ENCODE measurements around the gene NRF1. TPM values are rescaled to one million over a fixed set of nuclear protein-coding genes. Genes with fewer than 3 reads are reported as not detected.

The NRF1 gene
- total RNA-seq, 3 donors from 2014 or later = 13.3 to 21.8 (median 17.4) TPM

DNA sequence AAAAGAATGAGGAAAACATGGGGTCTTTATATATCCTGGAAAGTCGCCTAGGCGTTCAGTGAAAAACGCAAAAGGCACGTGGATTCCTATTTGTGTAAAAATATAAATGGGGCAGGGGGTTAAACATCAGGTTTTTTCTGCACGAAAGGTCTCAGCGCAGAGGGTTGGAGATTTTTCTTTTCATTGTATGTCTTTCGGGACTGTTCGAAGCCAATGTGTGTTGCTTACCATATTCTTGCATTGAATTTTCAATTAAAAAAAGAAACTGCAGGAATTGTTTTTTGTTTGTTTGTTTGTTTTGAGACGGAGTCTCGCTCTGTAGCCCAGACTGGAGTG, 172.0 kb downstream of the NRF1 start:
- no peak for ATAC-seq
- peaks cover 65% of the 10 kb centered on the region for H3K4me1 ChIP-seq (ENCODE audit: low read depth)
- no peaks in the 10 kb centered on the region for H3K36me3 ChIP-seq (ENCODE audit: low read depth)
- no peak for DNase-seq
- TF ChIP-seq, protein P1, sequence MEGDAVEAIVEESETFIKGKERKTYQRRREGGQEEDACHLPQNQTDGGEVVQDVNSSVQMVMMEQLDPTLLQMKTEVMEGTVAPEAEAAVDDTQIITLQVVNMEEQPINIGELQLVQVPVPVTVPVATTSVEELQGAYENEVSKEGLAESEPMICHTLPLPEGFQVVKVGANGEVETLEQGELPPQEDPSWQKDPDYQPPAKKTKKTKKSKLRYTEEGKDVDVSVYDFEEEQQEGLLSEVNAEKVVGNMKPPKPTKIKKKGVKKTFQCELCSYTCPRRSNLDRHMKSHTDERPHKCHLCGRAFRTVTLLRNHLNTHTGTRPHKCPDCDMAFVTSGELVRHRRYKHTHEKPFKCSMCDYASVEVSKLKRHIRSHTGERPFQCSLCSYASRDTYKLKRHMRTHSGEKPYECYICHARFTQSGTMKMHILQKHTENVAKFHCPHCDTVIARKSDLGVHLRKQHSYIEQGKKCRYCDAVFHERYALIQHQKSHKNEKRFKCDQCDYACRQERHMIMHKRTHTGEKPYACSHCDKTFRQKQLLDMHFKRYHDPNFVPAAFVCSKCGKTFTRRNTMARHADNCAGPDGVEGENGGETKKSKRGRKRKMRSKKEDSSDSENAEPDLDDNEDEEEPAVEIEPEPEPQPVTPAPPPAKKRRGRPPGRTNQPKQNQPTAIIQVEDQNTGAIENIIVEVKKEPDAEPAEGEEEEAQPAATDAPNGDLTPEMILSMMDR (IDR thresholded peaks at IDR 0.05) = no peak
- intact Hi-C loops (cut with DNase I, micrococcal nuclease) = no loop called here
- H3K9me3 ChIP-seq = no peaks in the 10 kb centered on the region
- H3K4me3 ChIP-seq = no peak overlapping the region

- ATAC-seq (no peak), DNase-seq (no peak)
- H3K9me3 ChIP-seq = no peaks in the 10 kb centered on the region
- no peak overlapping the region for H3K4me3 ChIP-seq
- intact Hi-C loops (cut with DNase I, micrococcal nuclease) = no loop called here
- no peaks in the 10 kb centered on the region for H3K36me3 ChIP-seq (ENCODE audit: low read depth)
- TF ChIP-seq, protein P1 (IDR thresholded peaks at IDR 0.05) = no peak
- H3K4me1 ChIP-seq (ENCODE audit: low read depth) = peaks cover 56% of the 10 kb centered on the region
Observed at GRCh38 chr7:129784437-129784782, 172.9 kb downstream of the NRF1 start.

DNA sequence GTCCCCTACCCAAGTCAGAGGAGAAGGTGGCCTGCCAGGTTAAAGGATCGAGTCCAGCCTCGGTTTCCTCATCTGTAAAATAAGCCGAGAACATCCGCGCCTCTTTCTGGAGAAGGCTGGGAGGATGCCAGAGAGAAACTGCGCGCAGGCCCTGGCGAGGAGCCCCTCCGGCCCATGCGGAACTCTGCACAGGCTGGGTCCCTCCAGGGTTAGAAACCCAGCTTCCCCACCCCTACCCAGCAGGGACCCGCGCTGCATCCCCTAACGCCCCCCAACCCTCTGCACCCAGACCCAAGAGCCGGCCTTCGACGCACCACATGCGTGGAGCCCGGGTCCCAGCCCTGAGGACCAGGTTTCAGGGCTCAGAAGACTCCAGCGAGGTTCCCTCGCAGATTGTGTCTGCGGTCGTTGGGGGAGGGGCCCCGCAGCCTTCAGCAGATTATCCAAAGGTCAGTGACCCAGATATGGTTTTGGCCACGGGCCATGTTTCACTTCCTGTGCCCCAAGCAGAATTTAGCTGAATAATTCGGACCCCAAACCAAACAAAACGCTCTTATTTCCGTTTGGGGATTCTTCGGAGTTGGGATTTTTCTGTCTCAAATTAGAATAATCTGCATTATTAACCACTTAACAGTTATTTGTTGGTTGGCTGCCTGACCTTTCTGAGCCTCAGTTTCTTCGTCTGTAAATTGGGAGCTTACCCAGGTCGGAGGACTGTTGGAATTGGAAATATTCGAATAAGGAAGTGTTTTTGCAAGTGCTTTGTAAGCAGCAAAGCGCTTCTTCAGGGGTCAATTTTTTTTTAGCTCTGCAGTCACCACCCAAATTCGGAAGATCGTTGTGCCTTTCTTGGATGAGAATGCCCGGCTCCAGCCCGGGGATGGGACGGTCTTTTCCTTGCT, 173.5 kb downstream of the NRF1 start:
- Histone ChIP-seq H3K36me3 (ENCODE audit: low read depth) (no peaks in the 10 kb centered on the region), H3K9me3 (no peaks in the 10 kb centered on the region), H3K4me1 (ENCODE audit: low read depth) (peaks cover 50% of the 10 kb centered on the region), H3K4me3 (no peak overlapping the region)
- intact Hi-C loops (cut with DNase I, micrococcal nuclease) = no loop called here
- DNase-seq (peak in 2 of 3 donors; percentile 44 to 56), ATAC-seq (no peak)
- TF ChIP-seq, protein P1 (IDR thresholded peaks at IDR 0.05) = no peak

DNA sequence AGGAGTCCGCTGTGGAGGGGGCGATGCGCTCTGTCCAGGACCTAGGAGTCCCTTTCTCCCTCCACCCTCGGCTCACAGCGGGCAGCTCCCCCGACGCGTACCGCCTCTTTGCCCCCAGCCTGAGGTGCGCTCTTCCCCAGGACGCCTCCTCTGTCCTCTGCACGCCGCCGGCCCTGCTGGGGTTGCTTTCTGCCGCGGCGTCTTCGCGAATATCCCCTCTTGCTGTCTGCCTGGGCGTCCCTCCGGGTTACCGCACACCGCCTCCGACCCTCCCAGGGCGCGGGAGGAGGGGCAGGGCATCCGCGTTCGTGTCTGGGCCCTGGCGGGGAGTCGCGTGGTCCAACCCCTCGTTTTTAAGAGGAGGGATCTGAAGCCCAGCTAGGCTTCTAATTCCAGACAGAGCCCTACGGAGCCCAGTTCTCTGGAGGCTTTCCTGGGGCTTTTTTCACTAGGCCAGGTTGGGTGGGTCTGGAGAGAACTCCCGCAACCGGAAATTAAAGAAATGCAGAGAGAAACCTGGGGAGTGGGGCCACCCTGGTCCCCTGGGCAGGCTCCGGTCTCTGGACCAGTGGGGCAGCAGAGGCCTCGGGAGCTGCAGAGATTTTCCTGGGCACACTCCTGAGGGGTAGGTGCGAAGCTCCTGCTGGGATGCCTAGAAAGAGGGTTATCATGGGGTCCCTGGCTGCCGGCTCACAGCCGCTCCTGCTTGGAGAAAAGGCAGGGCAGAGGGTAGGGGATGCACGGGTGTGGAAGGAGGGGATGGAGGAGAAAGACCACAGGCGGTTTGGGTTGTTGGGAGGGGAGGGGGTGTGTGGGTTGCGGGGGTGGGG, 174.4 kb downstream of the NRF1 start:
- no peak overlapping the region for H3K4me3 ChIP-seq
- H3K36me3 ChIP-seq (ENCODE audit: low read depth) = no peaks in the 10 kb centered on the region
- no peaks in the 10 kb centered on the region for H3K9me3 ChIP-seq
- TF ChIP-seq, protein P1 (IDR thresholded peaks at IDR 0.05) = no peak
- intact Hi-C loops (cut with DNase I, micrococcal nuclease) = no loop called here
- H3K4me1 ChIP-seq (ENCODE audit: low read depth) = peaks cover 43% of the 10 kb centered on the region
- peak in 1 of 3 donors; percentile 35 for DNase-seq
- no peak for ATAC-seq

DNA sequence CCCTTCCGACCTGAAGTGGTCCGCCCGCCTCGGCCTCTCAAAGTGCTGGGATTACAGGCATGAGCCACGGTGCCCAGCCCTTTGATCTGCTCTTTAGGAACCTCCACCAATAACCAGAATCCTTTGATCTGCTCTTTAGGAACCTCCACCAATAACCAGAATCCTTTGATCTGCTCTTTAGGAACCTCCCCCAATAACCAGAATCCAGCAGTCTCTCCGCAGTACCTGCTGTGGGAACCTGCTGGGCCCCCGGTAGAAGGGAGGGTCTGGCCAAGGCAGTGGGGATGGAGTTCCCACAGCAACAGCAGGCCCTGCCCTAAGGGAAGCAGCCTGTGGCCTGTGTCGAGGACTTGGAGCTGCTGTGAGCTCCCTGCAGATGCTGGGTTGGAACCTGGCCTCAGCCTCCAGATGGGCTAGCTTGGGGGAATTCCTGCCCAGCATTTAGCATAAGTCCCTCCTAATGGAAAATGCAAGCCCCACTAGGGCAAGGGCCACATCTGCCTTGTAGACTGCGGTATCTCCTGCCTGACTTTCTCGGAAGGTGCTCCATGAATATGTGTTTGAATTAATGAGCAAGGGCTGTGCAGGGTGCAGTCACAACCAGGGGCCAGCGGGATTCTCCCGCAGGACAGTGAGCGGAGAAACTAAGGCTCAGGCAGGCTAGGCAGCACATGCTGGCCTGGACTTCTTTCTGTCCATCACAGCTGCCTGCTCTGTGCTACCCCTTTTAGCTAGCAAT, 175.5 kb downstream of the NRF1 start:
- Histone ChIP-seq H3K4me3 (no peak overlapping the region), H3K9me3 (no peaks in the 10 kb centered on the region), H3K36me3 (ENCODE audit: low read depth) (no peaks in the 10 kb centered on the region), H3K4me1 (ENCODE audit: low read depth) (peaks cover 32% of the 10 kb centered on the region)
- no peak for ATAC-seq
- intact Hi-C loops (cut with DNase I, micrococcal nuclease) = no loop called here
- no peak for DNase-seq
- TF ChIP-seq, protein P1 (IDR thresholded peaks at IDR 0.05) = no peak

Data from mucosa of descending colon (tissue), 3 donors.